Measurements from ENCODE around the gene NRIP1. TPM values are rescaled to one million over a fixed set of nuclear protein-coding genes. Genes with fewer than 3 reads are reported as not detected.

NRIP1 gene
- total RNA-seq, 2 donors from 2014 or later: 29.9 to 35.9 TPM

DNA sequence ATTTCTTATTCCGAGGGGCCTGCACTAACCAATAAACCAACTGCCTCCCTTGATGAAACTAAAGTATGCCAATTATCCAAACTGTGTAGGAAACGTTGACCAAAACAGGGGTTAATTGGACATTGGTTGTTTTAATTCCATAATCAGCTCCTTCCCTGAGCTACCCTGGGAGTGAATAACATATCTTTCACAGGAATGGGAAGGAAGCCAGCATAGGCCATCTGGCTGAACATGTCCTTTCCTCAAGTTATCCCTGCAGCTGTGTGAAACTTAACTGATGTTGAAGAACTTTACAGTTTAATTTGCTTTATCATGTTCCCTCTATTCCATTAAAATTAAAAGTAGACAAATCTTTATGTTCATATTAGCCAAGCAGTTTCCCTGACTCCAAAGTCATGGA is 75.4 kb downstream of the NRIP1 start:
- Mint-ChIP-seq H3K36me3 (ENCODE audit: low read depth) (peaks cover 39% of the 10 kb centered on the region), H3K9me3 (peaks cover 3% of the 10 kb centered on the region), H3K27ac (no peak overlapping the region), H3K27me3 (ENCODE audit: insufficient read depth) (no peaks in the 10 kb centered on the region), H3K4me1 (peaks cover 50% of the 10 kb centered on the region), H3K4me3 (no peak overlapping the region)
- Histone ChIP-seq H3K9ac (ENCODE audit: extremely low read depth, low read length, poor library complexity, severe bottlenecking) (no peak overlapping the region), H3K4me1 (ENCODE audit: control insufficient read depth, insufficient read depth, low read length) (peaks cover 16% of the 10 kb centered on the region), H3K36me3 (ENCODE audit: control insufficient read depth, insufficient read depth, low read length) (peaks cover 36% of the 10 kb centered on the region), H3K27ac (ENCODE audit: low read depth, low read length) (no peak overlapping the region), H3K27me3 (ENCODE audit: control insufficient read depth, insufficient read depth, low read length, poor library complexity, severe bottlenecking) (no peaks in the 10 kb centered on the region), H3K4me3 (ENCODE audit: low read length) (no peak overlapping the region), H3K9me3 (ENCODE audit: control insufficient read depth, low read length) (peaks cover 8% of the 10 kb centered on the region)
- DNase-seq: no peak
- TF ChIP-seq, protein P1, sequence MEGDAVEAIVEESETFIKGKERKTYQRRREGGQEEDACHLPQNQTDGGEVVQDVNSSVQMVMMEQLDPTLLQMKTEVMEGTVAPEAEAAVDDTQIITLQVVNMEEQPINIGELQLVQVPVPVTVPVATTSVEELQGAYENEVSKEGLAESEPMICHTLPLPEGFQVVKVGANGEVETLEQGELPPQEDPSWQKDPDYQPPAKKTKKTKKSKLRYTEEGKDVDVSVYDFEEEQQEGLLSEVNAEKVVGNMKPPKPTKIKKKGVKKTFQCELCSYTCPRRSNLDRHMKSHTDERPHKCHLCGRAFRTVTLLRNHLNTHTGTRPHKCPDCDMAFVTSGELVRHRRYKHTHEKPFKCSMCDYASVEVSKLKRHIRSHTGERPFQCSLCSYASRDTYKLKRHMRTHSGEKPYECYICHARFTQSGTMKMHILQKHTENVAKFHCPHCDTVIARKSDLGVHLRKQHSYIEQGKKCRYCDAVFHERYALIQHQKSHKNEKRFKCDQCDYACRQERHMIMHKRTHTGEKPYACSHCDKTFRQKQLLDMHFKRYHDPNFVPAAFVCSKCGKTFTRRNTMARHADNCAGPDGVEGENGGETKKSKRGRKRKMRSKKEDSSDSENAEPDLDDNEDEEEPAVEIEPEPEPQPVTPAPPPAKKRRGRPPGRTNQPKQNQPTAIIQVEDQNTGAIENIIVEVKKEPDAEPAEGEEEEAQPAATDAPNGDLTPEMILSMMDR (conservative IDR thresholded peaks at IDR 0.05): no peak
- WGBS, 2 experiments (ENCODE audit: insufficient coverage in 1 of 2, insufficient read length in 1 of 2): 75 to 88% methylated on average over 2 of the region's 2 CpGs

DNA sequence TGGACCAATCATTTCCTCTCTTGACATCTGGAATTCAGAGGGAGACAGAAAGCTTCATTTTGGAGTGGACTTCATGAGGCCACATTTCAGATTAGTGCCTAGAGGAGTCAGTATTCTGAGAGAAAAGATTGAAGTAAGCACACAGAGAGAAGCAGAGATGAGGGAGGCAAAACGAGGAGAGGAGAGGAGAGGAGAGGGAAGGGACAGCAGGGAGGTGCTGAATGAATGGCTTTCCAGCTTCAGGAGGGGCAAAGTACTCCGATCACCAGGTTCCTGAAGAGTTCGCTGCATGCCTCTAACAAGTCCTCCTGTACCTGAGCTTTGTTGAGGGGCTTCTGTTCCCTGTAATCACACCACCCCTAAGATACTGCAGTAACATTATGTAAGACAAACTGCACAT is 76.0 kb downstream of the NRIP1 start:
- no peak for DNase-seq
- no peak overlapping the region for H3K27ac ChIP-seq (ENCODE audit: low read depth, low read length)
- TF ChIP-seq, protein P1 (conservative IDR thresholded peaks at IDR 0.05): no peak
- Mint-ChIP-seq H3K27ac (no peak overlapping the region), H3K4me1 (peaks cover 50% of the 10 kb centered on the region), H3K36me3 (ENCODE audit: low read depth) (peaks cover 43% of the 10 kb centered on the region), H3K4me3 (no peak overlapping the region), H3K27me3 (ENCODE audit: insufficient read depth) (no peaks in the 10 kb centered on the region), H3K9me3 (peaks cover 7% of the 10 kb centered on the region)
- peaks cover 14% of the 10 kb centered on the region for H3K9me3 ChIP-seq (ENCODE audit: control insufficient read depth, low read length)
- peak overlapping the region; percentile 19 for H3K4me3 ChIP-seq (ENCODE audit: low read length)
- 67 to 72% methylated on average over 3 of the region's 3 CpGs for WGBS, 2 experiments (ENCODE audit: insufficient coverage in 1 of 2, insufficient read length in 1 of 2)
- peaks cover 16% of the 10 kb centered on the region for H3K4me1 ChIP-seq (ENCODE audit: control insufficient read depth, insufficient read depth, low read length)
- H3K36me3 ChIP-seq (ENCODE audit: control insufficient read depth, insufficient read depth, low read length): peaks cover 42% of the 10 kb centered on the region
- H3K9ac ChIP-seq (ENCODE audit: extremely low read depth, low read length, poor library complexity, severe bottlenecking): no peak overlapping the region
- H3K27me3 ChIP-seq (ENCODE audit: control insufficient read depth, insufficient read depth, low read length, poor library complexity, severe bottlenecking): no peaks in the 10 kb centered on the region

DNA sequence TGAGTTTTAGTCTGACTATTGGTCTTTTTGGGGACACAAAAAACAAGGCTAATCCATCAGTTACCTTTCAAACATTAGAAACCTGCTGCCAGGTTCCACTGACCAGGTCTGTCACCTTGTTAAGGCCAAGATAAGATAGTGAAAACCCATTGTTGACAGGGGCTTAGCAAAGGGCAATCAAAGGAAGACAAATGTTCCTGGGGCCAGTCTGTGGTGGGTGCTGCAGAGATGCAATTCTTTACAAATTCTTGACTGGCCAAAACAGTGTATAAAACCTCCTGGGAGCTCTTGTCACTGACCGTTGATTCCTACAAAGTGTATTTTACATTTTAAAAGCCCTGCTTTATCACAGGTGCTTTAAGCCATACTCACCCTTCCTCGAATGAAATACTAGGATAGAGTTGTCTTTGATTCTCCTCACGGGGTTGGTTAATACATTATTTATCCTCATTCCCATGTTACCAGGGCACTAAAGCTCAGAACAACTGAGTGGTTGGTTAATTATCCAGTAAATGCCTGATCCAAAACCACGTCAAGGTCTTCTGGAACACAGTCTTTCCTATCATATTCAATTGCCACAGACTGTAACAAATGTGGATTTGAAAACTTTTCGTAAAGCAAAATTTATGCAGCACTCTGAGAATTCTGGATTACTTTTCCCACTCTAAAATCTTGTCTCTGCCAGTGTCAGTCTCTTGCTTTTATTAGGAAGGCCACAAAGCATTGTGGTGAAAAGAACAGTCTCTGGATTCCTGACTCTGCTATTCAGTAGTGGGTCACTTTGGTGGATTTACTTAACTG is 77.2 kb downstream of the NRIP1 start:
- H3K27me3 Mint-ChIP-seq (ENCODE audit: insufficient read depth): no peaks in the 10 kb centered on the region
- H3K36me3 Mint-ChIP-seq (ENCODE audit: low read depth): peaks cover 48% of the 10 kb centered on the region

More for the DNA sequence above, 77.2 kb downstream of the NRIP1 start:
- peak; percentile 79 for DNase-seq
- 27 to 58% methylated on average over 3 to 4 of the region's 5 CpGs for WGBS, 2 experiments (ENCODE audit: insufficient coverage in 1 of 2, insufficient read length in 1 of 2)
- peaks cover 58% of the 10 kb centered on the region for H3K4me1 Mint-ChIP-seq
- TF ChIP-seq, protein P1 (conservative IDR thresholded peaks at IDR 0.05): no peak
- H3K27me3 ChIP-seq (ENCODE audit: control insufficient read depth, insufficient read depth, low read length, poor library complexity, severe bottlenecking): no peaks in the 10 kb centered on the region
- peaks cover 13% of the 10 kb centered on the region for H3K9me3 Mint-ChIP-seq
- H3K36me3 ChIP-seq (ENCODE audit: control insufficient read depth, insufficient read depth, low read length): peaks cover 47% of the 10 kb centered on the region
- H3K27ac ChIP-seq (ENCODE audit: low read depth, low read length): peak overlapping the region; percentile 72
- peak overlapping the region; percentile 86 for H3K27ac Mint-ChIP-seq
- H3K9me3 ChIP-seq (ENCODE audit: control insufficient read depth, low read length): peaks cover 25% of the 10 kb centered on the region
- peak overlapping the region; percentile 58 for H3K4me3 ChIP-seq (ENCODE audit: low read length)
- peak overlapping the region; percentile 67 for H3K9ac ChIP-seq (ENCODE audit: extremely low read depth, low read length, poor library complexity, severe bottlenecking)
- peaks cover 16% of the 10 kb centered on the region for H3K4me1 ChIP-seq (ENCODE audit: control insufficient read depth, insufficient read depth, low read length)
- no peak overlapping the region for H3K4me3 Mint-ChIP-seq
